CD8-positive, alpha-beta memory T cell (primary cell): ENCODE measurements around the gene SERPING1. TPM values are rescaled to one million over a fixed set of nuclear protein-coding genes. Genes with fewer than 3 reads are reported as not detected.

ENCODE experiments used
- CTCF ChIA-PET: fragments of 350-600 bp; sonication (Branson Sonifier 250); formaldehyde crosslinking; loops from one replicate; lab custom pipeline; 2021; ENCODE audit warnings: antibody characterized with exemption; lab: Charles Lee
- POLR2A ChIA-PET: fragments of 350-600 bp; sonication (Branson Sonifier 250); formaldehyde crosslinking; loops from one replicate; lab custom pipeline; 2021; ENCODE audit warnings: antibody characterized with exemption; lab: Charles Lee
- DNase-seq, 5 donors: peaks; one replicate each; pipeline versions ENCODE4 v3.0.0 to v3.0.0-alpha.2; 2020 to 2022; ENCODE audit warnings: mixed read lengths in 1 of 5
- H3K27ac ChIP-seq: one replicate; pipeline ENCODE4 v1.7.0; 2013; ENCODE audit warnings: low read depth, mild to moderate bottlenecking, low read length, moderate library complexity
- H3K27me3 ChIP-seq: 2 replicates; pipeline ENCODE4 v1.7.0; 2013; ENCODE audit warnings: low read length, mild to moderate bottlenecking; ENCODE audit not compliant: insufficient read depth, poor library complexity, severe bottlenecking
- H3K36me3 ChIP-seq: 2 replicates; pipeline ENCODE4 v1.7.0; 2013; ENCODE audit warnings: mild to moderate bottlenecking, low read length, moderate library complexity; ENCODE audit not compliant: insufficient read depth
- H3K4me1 ChIP-seq: 2 replicates; pipeline ENCODE4 v1.7.0; 2013; ENCODE audit warnings: mild to moderate bottlenecking, low read length, moderate library complexity; ENCODE audit not compliant: insufficient read depth
- H3K4me3 ChIP-seq: 2 replicates; pipeline ENCODE4 v1.7.0; 2013; ENCODE audit warnings: mild to moderate bottlenecking, low read length
- H3K9me3 ChIP-seq: 2 replicates; pipeline ENCODE4 v1.7.0; 2013; ENCODE audit warnings: mild to moderate bottlenecking, low read length
- H3K27ac Mint-ChIP-seq, 8 donors: one replicate each; pipeline ENCODE4 v1.8.0; 2020 to 2021; ENCODE audit warnings: mixed read lengths in 8 of 8, mild to moderate bottlenecking in 6 of 8, inconsistent platforms in 3 of 8, moderate library complexity in 3 of 8
- H3K27me3 Mint-ChIP-seq, 2 donors: one replicate each; pipeline ENCODE4 v1.8.0; 2020 to 2021; ENCODE audit warnings: mixed read lengths in 2 of 2, mild to moderate bottlenecking in 1 of 2, moderate library complexity in 1 of 2
- H3K36me3 Mint-ChIP-seq, 3 donors: one replicate each; pipeline ENCODE4 v1.8.0; 2020 to 2021; ENCODE audit warnings: mixed read lengths in 3 of 3, inconsistent platforms in 1 of 3, mild to moderate bottlenecking in 1 of 3
- H3K4me1 Mint-ChIP-seq, 3 donors: one replicate each; pipeline ENCODE4 v1.8.0; 2020 to 2021; ENCODE audit warnings: mixed read lengths in 3 of 3, inconsistent platforms in 1 of 3, mild to moderate bottlenecking in 1 of 3
- H3K4me3 Mint-ChIP-seq, 7 donors: one replicate each; pipeline ENCODE4 v1.8.0; 2020 to 2021; ENCODE audit warnings: mixed read lengths in 7 of 7, mild to moderate bottlenecking in 6 of 7, moderate library complexity in 4 of 7, inconsistent platforms in 2 of 7
- H3K9me3 Mint-ChIP-seq, 5 donors: one replicate each; pipeline ENCODE4 v1.8.0; 2020 to 2022; ENCODE audit warnings: mixed read lengths in 5 of 5, mild to moderate bottlenecking in 3 of 5, moderate library complexity in 2 of 5, inconsistent platforms in 1 of 5
- polyA plus RNA-seq: library from polyadenylated mRNA; unstranded; fragments of 300-500 nt; fragmentation: Illumina TruSeq; gene quantifications from one replicate; pipeline ENCODE4 v1.2.3, GENCODE V29; 2021
- total RNA-seq, 2 experiments: library from RNA; stranded (reverse); gene quantifications; one replicate each; pipeline ENCODE4 v1.2.3, GENCODE V29; 2021

SERPING1 gene
- total and polyA plus RNA-seq, 3 experiments from 2014 or later, result not detected

DNA sequence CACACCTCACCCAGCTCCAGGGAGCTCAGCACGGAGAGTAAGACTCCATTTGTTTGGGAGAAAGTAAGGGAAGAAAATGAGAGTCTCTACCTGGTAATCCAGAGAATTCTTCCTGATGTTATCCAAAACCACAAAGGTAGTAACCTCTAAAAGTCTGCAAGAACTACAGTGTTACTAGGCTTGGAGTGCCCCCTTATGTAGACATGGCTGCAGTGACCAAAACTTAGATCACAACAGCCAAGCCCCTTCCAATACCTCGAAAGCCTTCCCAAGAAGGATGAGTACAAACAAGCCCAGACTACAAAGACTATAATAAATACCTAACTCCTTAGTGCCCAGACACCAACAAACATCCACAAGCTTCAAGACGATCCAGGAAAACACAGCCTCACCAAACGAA is 34.9 kb upstream of the SERPING1 start:
- Histone ChIP-seq H3K9me3 (no peaks in the 10 kb centered on the region), H3K36me3 (peaks cover 11% of the 10 kb centered on the region), H3K27ac (no peak overlapping the region), H3K4me3 (no peak overlapping the region), H3K4me1 (peaks cover 33% of the 10 kb centered on the region), H3K27me3 (no peaks in the 10 kb centered on the region)
- no peak for DNase-seq
- CTCF ChIA-PET, result interaction anchor here (0.6 to 1.4 kb wide), 3 partner anchors 69 to 228 kb away, joined by 3 to 4 read pairs (median 3); no protein-coding TSS in a partner anchor
- H3K27ac Mint-ChIP-seq, result peak overlapping the region in 7 of 8 donors; percentile 8 to 89 (median 79)
- no peaks in the 10 kb centered on the region for H3K27me3 Mint-ChIP-seq
- peaks cover 0 to 66% (median 4%) of the 10 kb centered on the region in 3 donors for H3K36me3 Mint-ChIP-seq
- POLR2A ChIA-PET, result no interaction called here
- H3K9me3 Mint-ChIP-seq, result no peaks in the 10 kb centered on the region
- H3K4me3 Mint-ChIP-seq, result peak overlapping the region in 3 of 7 donors; percentile 46 to 66 (median 49)
- peaks cover 55 to 70% (median 64%) of the 10 kb centered on the region in 3 donors for H3K4me1 Mint-ChIP-seq

DNA sequence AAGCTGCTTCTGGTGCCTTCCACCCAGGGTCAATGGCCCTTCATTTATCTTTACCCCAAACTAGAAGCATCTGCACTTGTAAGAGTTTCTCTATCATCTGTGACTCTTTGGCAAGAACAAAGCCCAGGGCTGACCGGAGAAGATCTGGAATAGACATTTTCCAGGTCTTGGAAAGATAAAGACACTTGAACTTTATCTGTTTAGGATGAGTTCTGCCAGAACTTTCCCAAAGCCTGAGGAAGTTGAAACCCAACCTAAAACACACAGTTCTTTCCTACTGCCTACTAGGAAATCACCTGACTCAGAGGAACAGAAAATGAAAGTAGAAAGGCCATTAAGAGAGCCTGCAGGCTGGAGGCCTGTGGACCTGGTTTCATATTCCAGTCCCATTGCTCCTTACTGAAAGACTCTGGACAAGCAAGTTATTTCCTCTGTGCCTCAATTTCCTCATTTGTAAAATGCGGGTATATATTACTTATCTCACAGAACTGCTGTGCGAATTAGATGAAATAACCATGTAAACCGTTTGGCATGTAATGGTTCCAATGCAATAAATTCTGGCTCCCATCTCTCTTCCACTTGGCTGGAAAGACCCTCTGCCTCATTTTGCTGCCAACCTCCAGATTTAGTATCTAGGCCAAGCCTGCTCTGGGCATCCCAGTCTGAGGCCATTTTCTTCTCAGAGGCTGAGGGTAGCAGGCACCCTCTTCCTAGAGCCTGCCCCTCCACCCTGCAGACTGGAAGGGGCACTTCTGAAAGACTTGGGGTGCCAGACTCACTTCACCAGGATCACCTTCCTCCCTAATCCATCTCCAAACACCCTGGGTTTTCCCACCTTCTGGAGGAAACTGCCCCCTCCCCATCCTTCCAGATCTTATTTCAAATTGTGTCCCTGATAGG is 31.2 kb upstream of the SERPING1 start:
- Mint-ChIP-seq H3K36me3 (peaks cover 0 to 39% (median 0%) of the 10 kb centered on the region in 3 donors), H3K27me3 (no peaks in the 10 kb centered on the region)
- POLR2A ChIA-PET, result no interaction called here

DNA sequence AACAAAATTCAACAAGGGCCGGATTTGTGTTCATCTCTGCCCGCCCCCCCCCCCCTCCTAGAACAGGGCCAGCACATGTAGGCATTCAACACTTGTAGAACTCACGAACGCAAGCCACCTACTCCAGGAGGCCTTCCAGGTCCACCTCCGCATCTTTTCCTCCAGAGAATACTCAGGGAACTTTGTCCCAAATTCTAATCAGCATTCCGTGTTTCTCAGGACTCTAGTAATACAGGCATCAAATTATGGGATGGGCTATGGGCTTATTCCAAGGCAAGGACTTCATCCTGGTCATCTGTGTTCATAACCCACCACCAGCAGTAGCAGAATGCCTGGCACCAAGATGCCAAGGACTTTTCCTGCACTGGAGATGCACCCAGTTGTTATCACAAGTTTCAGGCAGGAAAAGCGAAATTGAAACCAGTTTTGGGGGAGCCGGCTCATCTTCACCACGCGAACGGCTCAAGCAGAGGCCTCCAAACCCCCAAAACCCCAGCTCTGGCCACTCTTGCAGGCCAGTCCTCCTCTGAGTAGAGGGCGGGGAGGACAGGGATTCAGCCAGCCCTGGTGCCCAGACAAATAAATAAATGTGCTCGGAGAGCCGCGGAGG is 30.5 kb upstream of the SERPING1 start:
- Mint-ChIP-seq H3K27ac (peak overlapping the region; percentile 88 to 99 (median 96)), H3K9me3 (no peaks in the 10 kb centered on the region), H3K4me1 (peaks cover 47 to 58% (median 52%) of the 10 kb centered on the region in 3 donors), H3K4me3 (peak overlapping the region; percentile 95 to 100 (median 99)), H3K36me3 (peaks cover 0 to 32% (median 0%) of the 10 kb centered on the region in 3 donors), H3K27me3 (no peaks in the 10 kb centered on the region)
- H3K36me3 ChIP-seq, result no peaks in the 10 kb centered on the region
- H3K27me3 ChIP-seq, result no peaks in the 10 kb centered on the region
- peaks cover 32% of the 10 kb centered on the region for H3K4me1 ChIP-seq
- POLR2A ChIA-PET, result interaction anchor here (1.6 kb wide), 1 partner anchor 36 kb away, joined by 6 read pairs; the partner anchor contains the start of gene TIMM10
- H3K27ac ChIP-seq, result peak overlapping the region; percentile 86
- CTCF ChIA-PET, result interaction anchor here (0.9 to 6.4 kb wide), 19 partner anchors 9 to 234 kb away, joined by 3 to 144 read pairs (median 8); partner anchors contain the start of genes CLP1, TIMM10 and YPEL4
- no peaks in the 10 kb centered on the region for H3K9me3 ChIP-seq
- H3K4me3 ChIP-seq, result peak overlapping the region; percentile 92
- DNase-seq, result peak in 4 of 5 donors; percentile 16 to 62 (median 46)

More for the DNA sequence above, 31.2 kb upstream of the SERPING1 start:
- Histone ChIP-seq H3K36me3 (no peaks in the 10 kb centered on the region), H3K27me3 (no peaks in the 10 kb centered on the region), H3K27ac (peak overlapping the region; percentile 86), H3K4me3 (peak overlapping the region; percentile 60), H3K9me3 (no peaks in the 10 kb centered on the region), H3K4me1 (peaks cover 39% of the 10 kb centered on the region)
- peak overlapping the region; percentile 88 to 99 (median 96) for H3K27ac Mint-ChIP-seq
- H3K9me3 Mint-ChIP-seq, result no peaks in the 10 kb centered on the region
- peak in 4 of 5 donors; percentile 14 to 52 (median 31) for DNase-seq
- peaks cover 54 to 66% (median 59%) of the 10 kb centered on the region in 3 donors for H3K4me1 Mint-ChIP-seq
- H3K4me3 Mint-ChIP-seq, result peak overlapping the region; percentile 95 to 100 (median 99)
- CTCF ChIA-PET, result interaction anchor here (2.2 to 6.4 kb wide), 4 partner anchors 70 to 108 kb away, joined by 8 to 144 read pairs (median 18); partner anchors contain the start of gene YPEL4

DNA sequence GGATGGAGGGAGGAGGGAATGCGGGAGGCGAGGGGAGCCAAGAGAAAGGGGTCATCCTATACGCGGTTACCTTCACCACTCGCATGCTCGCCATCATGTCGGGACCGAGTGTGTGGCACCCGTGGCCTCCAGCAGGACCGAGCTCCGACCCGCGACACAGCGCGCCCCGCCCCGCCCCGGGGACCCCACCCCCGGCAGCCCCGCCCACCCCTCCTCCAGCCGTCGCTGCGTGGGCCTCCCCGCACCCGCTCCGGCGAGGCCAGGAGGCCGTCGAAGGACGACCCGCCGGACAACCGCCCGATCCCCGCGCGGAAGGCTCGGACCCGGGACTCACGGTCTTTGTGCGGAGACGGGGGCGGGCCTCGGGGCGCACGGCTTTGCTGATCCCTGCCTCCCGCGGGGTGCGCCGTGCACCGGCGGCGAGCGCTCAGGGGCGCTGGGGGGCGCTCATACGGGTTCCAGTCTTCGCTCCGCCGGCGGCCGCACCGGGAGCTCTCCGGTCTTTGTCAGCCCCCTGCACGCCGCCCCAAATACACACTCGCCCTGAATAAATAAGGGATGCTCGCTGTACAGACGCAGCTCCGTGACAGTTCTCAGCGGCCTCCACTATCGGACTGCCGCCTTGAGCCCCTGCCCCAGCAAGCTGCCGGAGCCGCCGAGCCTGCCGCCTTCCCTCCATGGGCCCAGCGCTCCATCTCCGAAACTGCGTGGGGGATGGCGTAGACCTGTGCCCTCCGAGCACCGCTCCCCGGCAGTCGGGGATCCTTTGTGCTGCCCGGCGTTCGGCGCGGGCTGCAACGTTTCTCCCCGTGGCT is 29.8 kb upstream of the SERPING1 start, which contains the start of gene UBE2L6:
Gene UBE2L6 (minus strand): TSS at position 158 of the 815 bp plus-strand sequence. CDS start 61 bp downstream, at position 97.
- no peaks in the 10 kb centered on the region for H3K27me3 Mint-ChIP-seq
- H3K27me3 ChIP-seq, result no peaks in the 10 kb centered on the region
- H3K27ac Mint-ChIP-seq, result peak within 1 kb of the TSS; percentile 88 to 100 (median 98)

DNA sequence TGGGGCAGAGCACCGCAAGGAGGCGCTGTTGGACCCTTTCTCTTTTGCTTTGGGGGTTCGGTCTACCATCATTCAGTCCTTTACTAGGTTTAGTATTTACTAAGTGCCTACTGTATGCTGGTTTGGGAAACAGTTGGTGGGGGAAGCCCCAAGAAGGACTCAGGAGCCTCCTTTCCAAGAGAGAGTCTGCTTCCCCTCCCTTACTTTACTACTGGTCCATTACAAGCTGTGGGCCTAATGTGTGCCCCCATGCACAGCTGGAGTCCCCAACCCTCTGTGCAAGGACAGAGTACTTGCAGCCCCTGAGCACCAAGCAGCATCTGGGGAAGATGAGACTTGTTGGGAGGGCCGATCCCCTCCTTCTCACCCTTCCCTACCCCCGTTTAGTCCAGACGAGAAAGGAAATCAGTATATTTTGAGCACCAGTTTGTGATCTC is 29.1 kb upstream of the SERPING1 start:
- Mint-ChIP-seq H3K36me3 (peaks cover 0 to 27% (median 0%) of the 10 kb centered on the region in 3 donors), H3K27ac (peak overlapping the region; percentile 88 to 100 (median 98)), H3K9me3 (no peaks in the 10 kb centered on the region), H3K4me1 (peaks cover 36 to 45% (median 40%) of the 10 kb centered on the region in 3 donors), H3K4me3 (peak overlapping the region; percentile 95 to 100 (median 100)), H3K27me3 (peaks cover 0 to 1% of the 10 kb centered on the region in 2 donors)
- ChIA-PET POLR2A (interaction anchor here (0.6 to 1.6 kb wide), 3 partner anchors 38 to 151 kb away, joined by 4 to 6 read pairs (median 4); partner anchors contain the start of gene TIMM10), CTCF (interaction anchor here (0.9 to 6.4 kb wide), 35 partner anchors 10 to 1085 kb away, joined by 3 to 144 read pairs (median 6); partner anchors contain the start of genes CLP1, SELENOH, SLC43A1 and TIMM10)
- Histone ChIP-seq H3K9me3 (no peaks in the 10 kb centered on the region), H3K27ac (peak overlapping the region; percentile 77), H3K27me3 (no peaks in the 10 kb centered on the region), H3K4me3 (peak overlapping the region; percentile 84), H3K36me3 (no peaks in the 10 kb centered on the region), H3K4me1 (peaks cover 23% of the 10 kb centered on the region)
- peak in 3 of 5 donors; percentile 81 to 87 (median 84) for DNase-seq

More for the DNA sequence above, 29.8 kb upstream of the SERPING1 start, which contains the start of gene UBE2L6:
- Histone ChIP-seq H3K4me1 (peaks cover 25% of the 10 kb centered on the region), H3K27ac (peak within 1 kb of the TSS; percentile 86), H3K4me3 (peak within 1 kb of the TSS; percentile 92), H3K9me3 (no peaks in the 10 kb centered on the region), H3K36me3 (no peaks in the 10 kb centered on the region)
- peak; percentile 56 to 90 (median 79) for DNase-seq
- H3K4me3 Mint-ChIP-seq, result peak within 1 kb of the TSS; percentile 95 to 100 (median 100)
- ChIA-PET CTCF (interaction anchor here (0.6 to 6.4 kb wide), 36 partner anchors 10 to 1086 kb away, joined by 3 to 144 read pairs (median 6); partner anchors contain the start of genes CLP1, SELENOH, SLC43A1 and TIMM10), POLR2A (interaction anchor here (0.6 to 1.6 kb wide), 3 partner anchors 37 to 151 kb away, joined by 4 to 6 read pairs (median 4); partner anchors contain the start of gene TIMM10)
- no peaks in the 10 kb centered on the region for H3K9me3 Mint-ChIP-seq
- peaks cover 0 to 29% (median 0%) of the 10 kb centered on the region in 3 donors for H3K36me3 Mint-ChIP-seq
- peaks cover 41 to 51% (median 46%) of the 10 kb centered on the region in 3 donors for H3K4me1 Mint-ChIP-seq

DNA sequence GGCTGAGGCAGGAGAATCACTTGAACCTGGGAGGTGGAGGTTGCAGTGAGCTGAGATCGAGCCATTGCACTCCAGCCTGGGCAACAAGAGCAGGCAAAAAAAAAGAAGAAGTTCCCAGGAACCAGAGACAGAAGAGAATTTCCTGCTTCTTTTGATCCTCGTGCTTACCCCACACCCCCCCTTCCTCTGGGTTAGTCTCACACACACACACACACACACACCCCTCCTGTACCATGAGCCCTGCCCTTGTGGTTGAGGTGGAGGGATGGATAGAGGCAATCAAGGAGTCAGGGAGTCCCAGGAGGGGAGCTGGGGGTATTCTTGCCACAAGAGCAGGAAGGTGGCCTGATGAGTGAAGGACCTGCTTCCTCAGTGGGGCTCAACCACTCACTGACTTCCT is 25.9 kb upstream of the SERPING1 start:
- Histone ChIP-seq H3K4me3 (no peak overlapping the region), H3K4me1 (peaks cover 6% of the 10 kb centered on the region), H3K9me3 (no peaks in the 10 kb centered on the region), H3K36me3 (no peaks in the 10 kb centered on the region), H3K27ac (no peak overlapping the region), H3K27me3 (no peaks in the 10 kb centered on the region)
- Mint-ChIP-seq H3K4me3 (no peak overlapping the region), H3K36me3 (peaks cover 0 to 10% (median 9%) of the 10 kb centered on the region in 3 donors), H3K4me1 (peaks cover 8 to 14% (median 11%) of the 10 kb centered on the region in 3 donors), H3K9me3 (no peaks in the 10 kb centered on the region), H3K27me3 (peaks cover 1 to 17% of the 10 kb centered on the region in 2 donors), H3K27ac (no peak overlapping the region)
- DNase-seq, result no peak
- ChIA-PET POLR2A (interaction anchor here (1.1 kb wide), 1 partner anchor 76 kb away, joined by 6 read pairs; no protein-coding TSS in a partner anchor), CTCF (interaction anchor here (4.2 to 6.4 kb wide), 2 partner anchors 70 to 94 kb away, joined by 12 to 144 read pairs; no protein-coding TSS in a partner anchor)
